HCT116 (cell line): ENCODE measurements around the gene LHFPL4. TPM values are rescaled to one million over a fixed set of nuclear protein-coding genes. Genes with fewer than 3 reads are reported as not detected.

ENCODE experiments used
- ATAC-seq: fragments of 200-7000 bp; cut with Tn5 transposase; 2 replicates; pipeline ENCODE4 v1.9.1; 2020; ENCODE audit warnings: mild to moderate bottlenecking, moderate library complexity
- BruUV-seq: library from RNA; stranded (reverse); fragments of 400-500 nt; replicated peaks from 2 replicates; lab custom pipeline; 2021; lab: Mats Ljungman, UMichigan
- CTCF ChIA-PET: fragments of 300-600 bp; sonication (Branson Sonifier 250); formaldehyde crosslinking; loops from one replicate; lab custom pipeline; 2021; ENCODE audit warnings: antibody characterized with exemption; lab: Charles Lee
- POLR2A ChIA-PET: fragments of 300-600, 350-600 bp; sonication (Branson Sonifier 250); formaldehyde crosslinking; loops from one replicate; lab custom pipeline; 2021; ENCODE audit warnings: antibody characterized with exemption; lab: Charles Lee
- RAD21 ChIA-PET, 2 experiments: fragments of 300-600 bp; sonication (Branson Sonifier 250); formaldehyde crosslinking; loops; one replicate each; lab custom pipeline; 2023; ENCODE audit warnings: low total read pairs in 2 of 2; ENCODE audit not compliant: uncharacterized antibody in 2 of 2, unreplicated experiment in 2 of 2, low non-redundant PET in 1 of 2; lab: Charles Lee
- DNase-seq: peaks from one replicate; pipeline ENCODE4 v3.0.0-alpha.2; 2010; ENCODE audit warnings: low read depth, low spot score
- H2AFZ ChIP-seq: fragments of 200-600 bp; shearing (Covaris generic), sonication (generic); 2 replicates; pipeline ENCODE4 v1.6.1; 2017; ENCODE audit warnings: low read depth, mixed run types, mixed read lengths, antibody characterized with exemption, low read length; ENCODE audit not compliant: poor library complexity, severe bottlenecking
- H3K27ac ChIP-seq: 2 replicates; pipeline ENCODE4 v1.5.1; 2012; ENCODE audit warnings: low read depth, low read length
- H3K27me3 ChIP-seq: fragments of 200-600 bp; sonication (generic); 2 replicates; pipeline ENCODE4 v1.6.1; 2016; ENCODE audit warnings: mixed run types, low read length, mixed read lengths; ENCODE audit not compliant: insufficient read depth
- H3K36me3 ChIP-seq, 2 experiments: fragments of 200-500 bp in 1 of 2; fragments of 200-600 bp in 1 of 2; sonication (Bioruptor generic) in 1 of 2; sonication (generic) in 1 of 2; 2 replicates each; pipeline versions ENCODE4 v1.5.1 to v1.6.1; 2014 to 2016; ENCODE audit warnings: low read length in 2 of 2, inconsistent platforms in 1 of 2, mixed read lengths in 1 of 2, mixed run types in 1 of 2; ENCODE audit not compliant: insufficient read depth in 2 of 2, control insufficient read depth in 1 of 2
- H3K4me1 ChIP-seq, 2 experiments: fragments of 200-600 bp in 1 of 2; sonication (generic) in 1 of 2; 2 replicates each; pipeline versions ENCODE4 v1.5.1 to v1.6.1; 2012 to 2017; ENCODE audit warnings: low read length in 2 of 2, inconsistent platforms in 1 of 2, mild to moderate bottlenecking in 1 of 2, mixed read lengths in 1 of 2, mixed run types in 1 of 2, moderate library complexity in 1 of 2; ENCODE audit not compliant: insufficient read depth in 2 of 2, control insufficient read depth in 1 of 2
- H3K4me2 ChIP-seq: fragments of 200-600 bp; sonication (generic); 2 replicates; pipeline ENCODE4 v1.6.1; 2017; ENCODE audit warnings: mixed run types, low read length, mixed read lengths
- H3K4me3 ChIP-seq, 2 experiments: fragments of 200-600 bp in 1 of 2; sonication (generic) in 1 of 2; replicated peaks in 1 of 2; 2 replicates each; pipeline ENCODE4 v1.5.1; 2011 to 2016; ENCODE audit warnings: low read length in 2 of 2, control low read depth in 1 of 2, low read depth in 1 of 2, mild to moderate bottlenecking in 1 of 2, mixed read lengths in 1 of 2, mixed run types in 1 of 2
- H3K79me2 ChIP-seq: fragments of 200-600 bp; sonication (generic); 2 replicates; pipeline ENCODE4 v1.6.1; 2017; ENCODE audit warnings: mild to moderate bottlenecking, mixed run types, low read length, moderate library complexity, mixed read lengths; ENCODE audit not compliant: insufficient read depth
- H3K9ac ChIP-seq: fragments of 200-600 bp; sonication (generic); 2 replicates; pipeline ENCODE4 v1.6.1; 2016; ENCODE audit warnings: low read length, mixed read lengths
- H3K9me2 ChIP-seq: fragments of 200-600 bp; sonication (generic), shearing (Covaris generic); 2 replicates; pipeline ENCODE4 v1.6.1; 2017; ENCODE audit warnings: mixed run types, mild to moderate bottlenecking, moderate library complexity; ENCODE audit not compliant: insufficient read depth
- H3K9me3 ChIP-seq, 2 experiments: fragments of 200-500 bp in 1 of 2; fragments of 200-600 bp in 1 of 2; sonication (Bioruptor generic) in 1 of 2; sonication (generic) in 1 of 2; 2 replicates each; pipeline ENCODE4 v1.6.1; 2014 to 2017; ENCODE audit warnings: low read length in 2 of 2, mixed read lengths in 2 of 2, inconsistent platforms in 1 of 2, low read depth in 1 of 2, mild to moderate bottlenecking in 1 of 2, mixed run types in 1 of 2, moderate library complexity in 1 of 2; ENCODE audit not compliant: control insufficient read depth in 1 of 2, insufficient read depth in 1 of 2
- H4K20me1 ChIP-seq: fragments of 200-600 bp; sonication (generic), shearing (Covaris generic); 2 replicates; pipeline ENCODE4 v1.6.1; 2017; ENCODE audit warnings: mixed run types, mild to moderate bottlenecking, moderate library complexity; ENCODE audit not compliant: insufficient read depth
- CBX3 ChIP-seq: IDR thresholded peaks from 2 replicates; pipeline ENCODE4 v1.6.1; 2012; ENCODE audit warnings: low read depth
- EGR1 ChIP-seq: IDR thresholded peaks from 2 replicates; pipeline ENCODE4 v1.6.1; 2012; ENCODE audit warnings: low read depth
- EZH2 ChIP-seq: fragments of 200-600 bp; sonication (generic); IDR thresholded peaks from 2 replicates; pipeline ENCODE4 v1.6.1; 2017; ENCODE audit warnings: antibody characterized with exemption, mixed run types
- EZH2phosphoT487 ChIP-seq: fragments of 200-600 bp; IDR thresholded peaks from 2 replicates; pipeline ENCODE4 v1.6.1; 2018; ENCODE audit warnings: antibody characterized with exemption, borderline replicate concordance
- FOSL1 ChIP-seq: IDR thresholded peaks from 2 replicates; pipeline ENCODE4 v1.6.1; 2012; ENCODE audit warnings: low read depth
- JUND ChIP-seq: IDR thresholded peaks from 2 replicates; pipeline ENCODE4 v1.6.1; 2012
- POLR2A ChIP-seq: IDR thresholded peaks from 2 replicates; pipeline ENCODE4 v1.7.0; 2011; ENCODE audit warnings: borderline replicate concordance; ENCODE audit not compliant: insufficient read depth, insufficient read length; ENCODE audit errors: extremely low read depth
- POLR2AphosphoS5 ChIP-seq: IDR thresholded peaks from 2 replicates; pipeline ENCODE4 v1.6.1; 2011; ENCODE audit warnings: mild to moderate bottlenecking, low read depth, low read length, moderate library complexity
- RAD21 ChIP-seq: IDR thresholded peaks from 2 replicates; pipeline ENCODE4 v1.6.1; 2012; ENCODE audit warnings: low read depth, mild to moderate bottlenecking
- SIN3A ChIP-seq: IDR thresholded peaks from 2 replicates; pipeline ENCODE4 v1.6.1; 2012; ENCODE audit warnings: low read depth
- SP1 ChIP-seq: IDR thresholded peaks from 2 replicates; pipeline ENCODE4 v1.6.1; 2012; ENCODE audit warnings: low read depth
- SRF ChIP-seq: IDR thresholded peaks from 2 replicates; pipeline ENCODE4 v1.6.1; 2012; ENCODE audit warnings: low read depth
- TCF7L2 ChIP-seq: IDR thresholded peaks from 2 replicates; pipeline ENCODE4 v1.7.0; 2011; ENCODE audit warnings: borderline replicate concordance, inconsistent platforms; ENCODE audit not compliant: insufficient read depth, insufficient read length; ENCODE audit errors: extremely low read depth
- YY1 ChIP-seq: IDR thresholded peaks from 2 replicates; pipeline ENCODE4 v1.6.1; 2011; ENCODE audit warnings: low read length, low read depth, moderate library complexity, mild to moderate bottlenecking; ENCODE audit not compliant: insufficient replicate concordance; ENCODE audit errors: extremely low read depth
- ZNF274 ChIP-seq: fragments of 200-500 bp; sonication (Bioruptor generic); IDR thresholded peaks from 2 replicates; pipeline ENCODE4 v1.6.1; 2014; ENCODE audit warnings: mild to moderate bottlenecking, low read depth, low read length, inconsistent platforms
- intact Hi-C: fragments of 100-400 bp; cut with micrococcal nuclease; formaldehyde crosslinking; loops from 2 replicates; pipeline ENCODE4 v1.10.0; 2022
- total RNA-seq: library from RNA; stranded (reverse); gene quantifications from one replicate; pipeline ENCODE4 v1.2.1, GENCODE V29; 2021; ENCODE audit not compliant: unreplicated experiment
- TF ChIP-seq, protein P1 (sequence below), 3 experiments: fragments of 200-600 bp in 1 of 3; sonication (generic) in 1 of 3; IDR thresholded peaks in 2 of 3; conservative IDR thresholded peaks in 1 of 3; 2 replicates each; pipeline ENCODE4 v1.5.1; 2012 to 2017; ENCODE audit warnings: low read depth in 2 of 3, low read length in 2 of 3, antibody characterized with exemption in 1 of 3, borderline replicate concordance in 1 of 3, control low read depth in 1 of 3, mild to moderate bottlenecking in 1 of 3, mixed read lengths in 1 of 3, mixed run types in 1 of 3, moderate library complexity in 1 of 3; ENCODE audit not compliant: insufficient read depth in 1 of 3
- TF ChIP-seq, protein P2 (sequence below): IDR thresholded peaks from 2 replicates; pipeline ENCODE4 v1.6.1; 2012
- TF ChIP-seq, protein P3 (sequence below): IDR thresholded peaks from 2 replicates; pipeline ENCODE4 v1.6.1; 2011; ENCODE audit warnings: mild to moderate bottlenecking, low read length, moderate library complexity; ENCODE audit not compliant: insufficient replicate concordance; ENCODE audit errors: extremely low read depth
- TF ChIP-seq, protein P4 (sequence below): IDR thresholded peaks from 2 replicates; pipeline ENCODE4 v1.6.1; 2012
- TF ChIP-seq, protein P5 (sequence below): IDR thresholded peaks from 2 replicates; pipeline ENCODE4 v1.6.1; 2012; ENCODE audit warnings: low read depth

LHFPL4 gene
- total RNA-seq, 1 experiment from 2014 or later, result not detected

DNA sequence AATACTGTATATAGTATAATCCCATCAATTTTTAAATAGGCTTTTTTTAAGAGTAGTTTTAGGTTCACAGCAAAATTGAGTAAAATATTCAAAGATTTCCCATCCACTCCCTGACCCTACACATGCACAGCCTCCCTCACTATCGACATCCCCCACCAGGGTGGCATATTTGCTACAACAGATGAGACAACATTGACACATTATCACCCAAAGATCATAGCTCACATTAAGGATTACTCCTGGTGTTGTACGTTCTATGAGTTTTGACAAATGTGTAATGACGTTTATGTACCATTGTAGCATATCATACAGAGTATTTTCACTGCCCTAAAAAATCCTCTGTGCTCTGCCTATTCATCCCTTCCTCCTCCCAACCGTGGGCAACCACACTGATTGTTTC lies 39.3 kb downstream of the LHFPL4 start:
- POLR2A ChIA-PET, result no interaction called here
- H3K9me2 ChIP-seq, result no peaks in the 10 kb centered on the region
- ATAC-seq (no peak), DNase-seq (no peak)
- no peak overlapping the region for H2AFZ ChIP-seq
- RAD21 ChIA-PET, result no interaction called here
- no peaks in the 10 kb centered on the region for H3K36me3 ChIP-seq
- intact Hi-C loops, result no loop called here
- no peaks in the 10 kb centered on the region for H4K20me1 ChIP-seq
- H3K27ac ChIP-seq, result no peak overlapping the region
- CTCF ChIA-PET, result interaction anchor here (1.5 kb wide), 1 partner anchor 10 kb away, joined by 5 read pairs; no protein-coding TSS in a partner anchor
- H3K4me3 ChIP-seq, result no peak overlapping the region
- TF ChIP-seq POLR2A (no peak), ZNF274 (no peak), TCF7L2 (no peak), JUND (no peak), YY1 (no peak), EGR1 (no peak), RAD21 (no peak), CBX3 (no peak), EZH2phosphoT487 (no peak), SP1 (no peak), SRF (no peak), EZH2 (no peak), SIN3A (no peak), POLR2AphosphoS5 (no peak), FOSL1 (no peak)
- TF ChIP-seq, protein P1, sequence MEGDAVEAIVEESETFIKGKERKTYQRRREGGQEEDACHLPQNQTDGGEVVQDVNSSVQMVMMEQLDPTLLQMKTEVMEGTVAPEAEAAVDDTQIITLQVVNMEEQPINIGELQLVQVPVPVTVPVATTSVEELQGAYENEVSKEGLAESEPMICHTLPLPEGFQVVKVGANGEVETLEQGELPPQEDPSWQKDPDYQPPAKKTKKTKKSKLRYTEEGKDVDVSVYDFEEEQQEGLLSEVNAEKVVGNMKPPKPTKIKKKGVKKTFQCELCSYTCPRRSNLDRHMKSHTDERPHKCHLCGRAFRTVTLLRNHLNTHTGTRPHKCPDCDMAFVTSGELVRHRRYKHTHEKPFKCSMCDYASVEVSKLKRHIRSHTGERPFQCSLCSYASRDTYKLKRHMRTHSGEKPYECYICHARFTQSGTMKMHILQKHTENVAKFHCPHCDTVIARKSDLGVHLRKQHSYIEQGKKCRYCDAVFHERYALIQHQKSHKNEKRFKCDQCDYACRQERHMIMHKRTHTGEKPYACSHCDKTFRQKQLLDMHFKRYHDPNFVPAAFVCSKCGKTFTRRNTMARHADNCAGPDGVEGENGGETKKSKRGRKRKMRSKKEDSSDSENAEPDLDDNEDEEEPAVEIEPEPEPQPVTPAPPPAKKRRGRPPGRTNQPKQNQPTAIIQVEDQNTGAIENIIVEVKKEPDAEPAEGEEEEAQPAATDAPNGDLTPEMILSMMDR (IDR thresholded peaks at IDR 0.05 in 2 of 3, conservative IDR thresholded peaks at IDR 0.05 in 1 of 3; ENCODE audit: borderline replicate concordance in 1 of 3, insufficient read depth in 1 of 3, low read depth in 2 of 3, low read length in 2 of 3), result no peak
- TF ChIP-seq, protein P2, sequence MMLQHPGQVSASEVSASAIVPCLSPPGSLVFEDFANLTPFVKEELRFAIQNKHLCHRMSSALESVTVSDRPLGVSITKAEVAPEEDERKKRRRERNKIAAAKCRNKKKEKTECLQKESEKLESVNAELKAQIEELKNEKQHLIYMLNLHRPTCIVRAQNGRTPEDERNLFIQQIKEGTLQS, result no peak
- TF ChIP-seq, protein P3, sequence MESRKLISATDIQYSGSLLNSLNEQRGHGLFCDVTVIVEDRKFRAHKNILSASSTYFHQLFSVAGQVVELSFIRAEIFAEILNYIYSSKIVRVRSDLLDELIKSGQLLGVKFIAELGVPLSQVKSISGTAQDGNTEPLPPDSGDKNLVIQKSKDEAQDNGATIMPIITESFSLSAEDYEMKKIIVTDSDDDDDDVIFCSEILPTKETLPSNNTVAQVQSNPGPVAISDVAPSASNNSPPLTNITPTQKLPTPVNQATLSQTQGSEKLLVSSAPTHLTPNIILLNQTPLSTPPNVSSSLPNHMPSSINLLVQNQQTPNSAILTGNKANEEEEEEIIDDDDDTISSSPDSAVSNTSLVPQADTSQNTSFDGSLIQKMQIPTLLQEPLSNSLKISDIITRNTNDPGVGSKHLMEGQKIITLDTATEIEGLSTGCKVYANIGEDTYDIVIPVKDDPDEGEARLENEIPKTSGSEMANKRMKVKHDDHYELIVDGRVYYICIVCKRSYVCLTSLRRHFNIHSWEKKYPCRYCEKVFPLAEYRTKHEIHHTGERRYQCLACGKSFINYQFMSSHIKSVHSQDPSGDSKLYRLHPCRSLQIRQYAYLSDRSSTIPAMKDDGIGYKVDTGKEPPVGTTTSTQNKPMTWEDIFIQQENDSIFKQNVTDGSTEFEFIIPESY, result no peak
- TF ChIP-seq, protein P4, sequence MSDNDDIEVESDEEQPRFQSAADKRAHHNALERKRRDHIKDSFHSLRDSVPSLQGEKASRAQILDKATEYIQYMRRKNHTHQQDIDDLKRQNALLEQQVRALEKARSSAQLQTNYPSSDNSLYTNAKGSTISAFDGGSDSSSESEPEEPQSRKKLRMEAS, result no peak
- TF ChIP-seq, protein P5, sequence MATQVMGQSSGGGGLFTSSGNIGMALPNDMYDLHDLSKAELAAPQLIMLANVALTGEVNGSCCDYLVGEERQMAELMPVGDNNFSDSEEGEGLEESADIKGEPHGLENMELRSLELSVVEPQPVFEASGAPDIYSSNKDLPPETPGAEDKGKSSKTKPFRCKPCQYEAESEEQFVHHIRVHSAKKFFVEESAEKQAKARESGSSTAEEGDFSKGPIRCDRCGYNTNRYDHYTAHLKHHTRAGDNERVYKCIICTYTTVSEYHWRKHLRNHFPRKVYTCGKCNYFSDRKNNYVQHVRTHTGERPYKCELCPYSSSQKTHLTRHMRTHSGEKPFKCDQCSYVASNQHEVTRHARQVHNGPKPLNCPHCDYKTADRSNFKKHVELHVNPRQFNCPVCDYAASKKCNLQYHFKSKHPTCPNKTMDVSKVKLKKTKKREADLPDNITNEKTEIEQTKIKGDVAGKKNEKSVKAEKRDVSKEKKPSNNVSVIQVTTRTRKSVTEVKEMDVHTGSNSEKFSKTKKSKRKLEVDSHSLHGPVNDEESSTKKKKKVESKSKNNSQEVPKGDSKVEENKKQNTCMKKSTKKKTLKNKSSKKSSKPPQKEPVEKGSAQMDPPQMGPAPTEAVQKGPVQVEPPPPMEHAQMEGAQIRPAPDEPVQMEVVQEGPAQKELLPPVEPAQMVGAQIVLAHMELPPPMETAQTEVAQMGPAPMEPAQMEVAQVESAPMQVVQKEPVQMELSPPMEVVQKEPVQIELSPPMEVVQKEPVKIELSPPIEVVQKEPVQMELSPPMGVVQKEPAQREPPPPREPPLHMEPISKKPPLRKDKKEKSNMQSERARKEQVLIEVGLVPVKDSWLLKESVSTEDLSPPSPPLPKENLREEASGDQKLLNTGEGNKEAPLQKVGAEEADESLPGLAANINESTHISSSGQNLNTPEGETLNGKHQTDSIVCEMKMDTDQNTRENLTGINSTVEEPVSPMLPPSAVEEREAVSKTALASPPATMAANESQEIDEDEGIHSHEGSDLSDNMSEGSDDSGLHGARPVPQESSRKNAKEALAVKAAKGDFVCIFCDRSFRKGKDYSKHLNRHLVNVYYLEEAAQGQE, result no peak
- no peaks in the 10 kb centered on the region for H3K79me2 ChIP-seq
- no peak overlapping the region for H3K9ac ChIP-seq
- H3K4me2 ChIP-seq, result no peak overlapping the region
- no peaks in the 10 kb centered on the region for H3K27me3 ChIP-seq
- no TSS peak for BruUV-seq
- no peaks in the 10 kb centered on the region for H3K4me1 ChIP-seq
- no peaks in the 10 kb centered on the region for H3K9me3 ChIP-seq
